ENCODE results near the gene NGDN.
"Not testable (repeated sequence)": the region's sequence is repeated elsewhere in the genome, so short reads cannot be mapped to it uniquely, and the experiment has no call there.

NGDN gene, protein sequence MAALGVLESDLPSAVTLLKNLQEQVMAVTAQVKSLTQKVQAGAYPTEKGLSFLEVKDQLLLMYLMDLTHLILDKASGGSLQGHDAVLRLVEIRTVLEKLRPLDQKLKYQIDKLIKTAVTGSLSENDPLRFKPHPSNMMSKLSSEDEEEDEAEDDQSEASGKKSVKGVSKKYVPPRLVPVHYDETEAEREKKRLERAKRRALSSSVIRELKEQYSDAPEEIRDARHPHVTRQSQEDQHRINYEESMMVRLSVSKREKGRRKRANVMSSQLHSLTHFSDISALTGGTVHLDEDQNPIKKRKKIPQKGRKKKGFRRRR

DNA sequence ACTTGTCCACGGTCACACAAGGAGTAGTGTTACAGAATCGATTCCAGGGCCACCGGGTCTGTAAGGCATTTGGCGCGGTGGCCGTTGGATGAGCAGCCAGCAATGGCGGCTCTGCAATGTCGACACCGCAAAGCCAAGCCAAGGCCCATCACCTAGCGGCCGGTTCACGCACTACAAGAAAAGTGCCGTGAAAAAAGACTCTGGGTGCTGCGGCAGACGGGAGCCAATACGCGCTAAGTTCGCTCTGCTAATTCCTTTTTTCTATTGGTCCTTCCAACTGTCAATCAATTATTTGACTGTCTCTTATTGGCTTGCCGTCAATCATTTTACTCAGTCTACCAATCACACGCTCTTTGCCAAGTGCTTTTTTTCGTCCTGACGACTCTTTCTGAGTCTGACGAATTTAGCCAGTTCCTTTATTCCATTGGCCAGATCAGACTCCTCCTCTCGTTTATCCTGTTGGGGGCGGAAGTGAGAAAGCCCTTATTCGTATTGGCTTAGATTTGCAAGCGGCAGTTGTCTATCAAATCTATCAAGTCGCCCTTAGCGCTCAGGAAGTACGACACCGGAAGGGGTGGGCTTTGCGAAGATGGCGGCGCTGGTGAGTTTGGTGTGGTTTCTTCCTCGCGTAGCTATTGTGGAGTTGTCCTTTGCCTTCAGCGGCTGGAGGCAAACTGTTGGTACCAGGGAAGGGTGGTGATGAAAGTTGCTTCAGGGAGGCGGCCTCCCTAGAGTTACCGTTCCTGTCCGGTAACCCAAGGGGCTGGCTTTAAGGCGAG, at the start of gene NGDN:
Gene NGDN (plus strand): TSS at position 577 of the 779 bp plus-strand sequence. CDS start 13 bp downstream, at position 590.
- Histone ChIP-seq H3K9me3 (ENCODE audit: severe bottlenecking) (no peaks in the 10 kb centered on the region), H3K4me3 (ENCODE audit: severe bottlenecking) (peak within 1 kb of the TSS; percentile 78), H3K27ac (ENCODE audit: poor library complexity, severe bottlenecking) (peak within 1 kb of the TSS; percentile 7), H3K27me3 (ENCODE audit: insufficient read depth, poor library complexity, severe bottlenecking) (no peaks in the 10 kb centered on the region), H3K36me3 (ENCODE audit: low read depth) (peaks cover 44% of the 10 kb centered on the region), H3K4me1 (ENCODE audit: insufficient read depth, poor library complexity, severe bottlenecking) (peaks cover 3% of the 10 kb centered on the region)
- ATAC-seq (ENCODE audit: low read depth) (peak; percentile 96), DNase-seq (ENCODE audit: low spot score) (peak; percentile 94)
- TF ChIP-seq, protein P1, sequence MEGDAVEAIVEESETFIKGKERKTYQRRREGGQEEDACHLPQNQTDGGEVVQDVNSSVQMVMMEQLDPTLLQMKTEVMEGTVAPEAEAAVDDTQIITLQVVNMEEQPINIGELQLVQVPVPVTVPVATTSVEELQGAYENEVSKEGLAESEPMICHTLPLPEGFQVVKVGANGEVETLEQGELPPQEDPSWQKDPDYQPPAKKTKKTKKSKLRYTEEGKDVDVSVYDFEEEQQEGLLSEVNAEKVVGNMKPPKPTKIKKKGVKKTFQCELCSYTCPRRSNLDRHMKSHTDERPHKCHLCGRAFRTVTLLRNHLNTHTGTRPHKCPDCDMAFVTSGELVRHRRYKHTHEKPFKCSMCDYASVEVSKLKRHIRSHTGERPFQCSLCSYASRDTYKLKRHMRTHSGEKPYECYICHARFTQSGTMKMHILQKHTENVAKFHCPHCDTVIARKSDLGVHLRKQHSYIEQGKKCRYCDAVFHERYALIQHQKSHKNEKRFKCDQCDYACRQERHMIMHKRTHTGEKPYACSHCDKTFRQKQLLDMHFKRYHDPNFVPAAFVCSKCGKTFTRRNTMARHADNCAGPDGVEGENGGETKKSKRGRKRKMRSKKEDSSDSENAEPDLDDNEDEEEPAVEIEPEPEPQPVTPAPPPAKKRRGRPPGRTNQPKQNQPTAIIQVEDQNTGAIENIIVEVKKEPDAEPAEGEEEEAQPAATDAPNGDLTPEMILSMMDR (IDR thresholded peaks at IDR 0.05; ENCODE audit: poor library complexity, severe bottlenecking): peak; percentile 94

DNA sequence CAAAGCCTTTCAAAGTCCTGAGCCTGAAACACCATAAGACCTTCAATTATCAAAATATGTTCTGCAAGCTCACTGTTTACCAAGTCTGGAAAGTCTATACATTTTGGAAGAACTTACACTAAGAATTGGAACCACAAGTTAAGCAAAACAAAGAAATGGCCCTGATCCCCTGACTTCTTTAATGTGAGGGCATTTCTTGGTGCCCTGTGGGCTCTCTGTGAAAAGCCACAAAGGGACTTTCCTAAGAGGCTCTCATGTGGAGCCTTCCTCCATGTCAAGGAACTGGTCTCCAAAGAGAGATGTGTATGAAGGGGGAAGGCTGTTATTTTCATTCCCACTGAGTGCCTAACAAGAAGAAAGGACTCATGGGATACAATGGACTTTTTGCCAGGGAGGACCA, 47.9 kb upstream of the NGDN start:
- Histone ChIP-seq H3K36me3 (ENCODE audit: low read depth) (no peaks in the 10 kb centered on the region), H3K4me1 (ENCODE audit: insufficient read depth, poor library complexity, severe bottlenecking) (no peaks in the 10 kb centered on the region), H3K4me3 (ENCODE audit: severe bottlenecking) (no peak overlapping the region), H3K9me3 (ENCODE audit: severe bottlenecking) (no peaks in the 10 kb centered on the region), H3K27ac (ENCODE audit: poor library complexity, severe bottlenecking) (no peak overlapping the region), H3K27me3 (ENCODE audit: insufficient read depth, poor library complexity, severe bottlenecking) (no peaks in the 10 kb centered on the region)
- DNase-seq (ENCODE audit: low spot score) (no peak), ATAC-seq (ENCODE audit: low read depth) (no peak)
- TF ChIP-seq, protein P1 (IDR thresholded peaks at IDR 0.05; ENCODE audit: poor library complexity, severe bottlenecking): no peak

DNA sequence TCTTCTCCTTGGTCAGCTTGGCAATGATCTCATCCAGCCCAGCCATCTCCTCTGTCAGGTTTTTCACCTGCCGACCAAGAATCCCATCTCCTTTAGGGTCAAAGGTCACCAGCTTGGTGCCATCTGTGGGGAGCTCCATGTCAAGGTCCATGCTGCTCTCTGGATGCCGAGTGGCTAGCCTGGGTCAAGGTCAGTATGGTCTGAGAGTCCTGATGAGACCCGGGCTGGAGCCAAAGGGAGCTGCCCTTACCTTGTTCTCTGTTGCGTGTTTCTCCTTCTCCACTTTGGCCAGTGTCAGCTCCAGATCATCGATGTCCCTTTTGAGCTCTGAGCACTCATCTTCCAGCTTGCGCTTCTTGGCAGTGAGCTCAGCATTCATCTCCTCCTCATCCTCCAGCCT, 45.8 kb upstream of the NGDN start:
- TF ChIP-seq, protein P1 (IDR thresholded peaks at IDR 0.05; ENCODE audit: poor library complexity, severe bottlenecking): no peak
- Histone ChIP-seq H3K4me1 (ENCODE audit: insufficient read depth, poor library complexity, severe bottlenecking) (no peaks in the 10 kb centered on the region), H3K27me3 (ENCODE audit: insufficient read depth, poor library complexity, severe bottlenecking) (no peaks in the 10 kb centered on the region), H3K9me3 (ENCODE audit: severe bottlenecking) (no peaks in the 10 kb centered on the region), H3K36me3 (ENCODE audit: low read depth) (no peaks in the 10 kb centered on the region), H3K4me3 (ENCODE audit: severe bottlenecking) (no peak overlapping the region), H3K27ac (ENCODE audit: poor library complexity, severe bottlenecking) (no peak overlapping the region)
- ATAC-seq (ENCODE audit: low read depth): no peak
- no peak for DNase-seq (ENCODE audit: low spot score)

DNA sequence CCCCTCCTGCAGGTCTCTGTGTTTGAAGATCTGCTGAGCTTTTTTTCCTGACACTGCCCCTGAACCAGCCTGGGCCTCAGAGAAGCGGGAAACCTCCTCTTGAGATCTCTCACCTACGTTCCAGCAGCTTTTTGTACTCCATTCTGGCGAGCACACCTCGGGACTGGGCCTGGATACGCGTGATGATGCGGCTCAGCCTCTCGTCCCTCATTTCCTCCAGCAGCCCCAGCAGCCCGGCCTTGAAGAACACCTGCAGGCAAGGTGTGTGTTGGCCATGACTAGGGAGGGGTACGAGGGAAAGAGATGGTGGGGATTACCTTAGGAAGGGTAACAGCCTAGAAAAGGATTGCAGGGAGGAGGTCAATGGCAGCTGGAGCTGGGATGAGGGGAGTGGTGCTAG, 44.3 kb upstream of the NGDN start:
- H3K4me3 ChIP-seq (ENCODE audit: severe bottlenecking): no peak overlapping the region
- H3K36me3 ChIP-seq (ENCODE audit: low read depth): no peaks in the 10 kb centered on the region
- no peak for ATAC-seq (ENCODE audit: low read depth)
- DNase-seq (ENCODE audit: low spot score): no peak
- H3K27me3 ChIP-seq (ENCODE audit: insufficient read depth, poor library complexity, severe bottlenecking): no peaks in the 10 kb centered on the region
- H3K4me1 ChIP-seq (ENCODE audit: insufficient read depth, poor library complexity, severe bottlenecking): no peaks in the 10 kb centered on the region
- no peaks in the 10 kb centered on the region for H3K9me3 ChIP-seq (ENCODE audit: severe bottlenecking)
- TF ChIP-seq, protein P1 (IDR thresholded peaks at IDR 0.05; ENCODE audit: poor library complexity, severe bottlenecking): no peak
- H3K27ac ChIP-seq (ENCODE audit: poor library complexity, severe bottlenecking): no peak overlapping the region

DNA sequence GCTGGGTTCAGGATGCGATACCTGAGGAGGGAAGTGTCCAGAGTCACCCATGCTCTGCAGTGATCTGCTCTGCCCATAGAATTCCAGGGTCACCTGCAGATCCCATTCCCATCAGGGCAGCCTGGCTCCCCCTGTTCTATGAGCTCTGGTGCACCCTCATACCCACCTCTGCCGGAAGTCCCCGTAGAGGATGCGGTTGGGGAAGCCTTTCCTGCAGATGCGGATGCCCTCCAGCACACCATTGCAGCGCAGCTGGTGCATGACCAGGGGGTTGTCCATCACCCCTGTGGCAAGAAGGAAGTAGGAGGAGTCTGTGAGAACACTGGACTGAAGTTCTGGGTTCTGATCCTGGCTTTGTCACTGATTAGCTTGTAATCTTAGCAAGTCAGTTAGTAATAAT, 43.7 kb upstream of the NGDN start:
- not testable (repeated sequence) for DNase-seq (ENCODE audit: low spot score)

More for the DNA sequence above, 43.7 kb upstream of the NGDN start:
- H3K27me3 ChIP-seq (ENCODE audit: insufficient read depth, poor library complexity, severe bottlenecking); H3K4me3 ChIP-seq (ENCODE audit: severe bottlenecking); H3K4me1 ChIP-seq (ENCODE audit: insufficient read depth, poor library complexity, severe bottlenecking); H3K36me3 ChIP-seq (ENCODE audit: low read depth); H3K9me3 ChIP-seq (ENCODE audit: severe bottlenecking); ATAC-seq (ENCODE audit: low read depth); H3K27ac ChIP-seq (ENCODE audit: poor library complexity, severe bottlenecking): not testable (repeated sequence)

All from RWPE2 (cell line).